ENCODE data around the gene MYO9B.

DNA sequence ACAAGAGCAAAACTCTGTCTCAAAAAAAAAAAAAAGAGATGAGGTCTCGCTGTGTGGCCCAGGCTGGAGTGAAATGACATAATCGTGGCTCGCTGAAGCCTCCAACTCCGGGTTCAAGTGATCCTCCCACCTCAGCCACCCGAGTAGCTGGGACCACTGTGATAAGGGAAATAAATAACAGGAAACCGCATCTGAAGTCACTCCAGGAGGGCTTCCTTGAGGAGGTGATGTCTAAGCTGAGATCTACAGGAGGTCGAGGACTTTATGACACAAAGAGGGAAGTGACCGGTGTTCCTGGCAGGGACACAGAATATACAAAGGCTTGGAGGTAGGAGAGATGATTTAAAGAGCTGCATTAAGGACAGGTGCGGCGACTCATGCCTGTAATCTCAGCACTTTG is 179.1 kb downstream of the MYO9B start:
- TF ChIP-seq CTCF (conservative IDR thresholded peaks at IDR 0.05) (no peak), EZH2 (IDR thresholded peaks at IDR 0.05; ENCODE audit: low read depth) (no peak)

Data from PC-9 (cell line).